CD4-positive, CD25-positive, alpha-beta regulatory T cell (primary cell): ENCODE measurements around the gene WDR20. TPM values are rescaled to one million over a fixed set of nuclear protein-coding genes. Genes with fewer than 3 reads are reported as not detected.

Experiments used
- ATAC-seq, 2 donors: fragments of 150-1000 bp; cut with Tn5 transposase; one replicate each; pipeline ENCODE4 v1.10.0; 2021; ENCODE audit warnings: low read depth in 2 of 2, moderate number of reproducible peaks in 2 of 2, moderate library complexity in 1 of 2
- DNase-seq, 3 donors: peaks; one replicate each; pipeline versions ENCODE4 v3.0.0 to v3.0.0-alpha.2; 2012 to 2022; ENCODE audit warnings: mixed read lengths in 1 of 3
- H3K27ac ChIP-seq: one replicate; pipeline ENCODE4 v1.7.0; 2013; ENCODE audit warnings: mild to moderate bottlenecking, low read length; ENCODE audit not compliant: insufficient read depth, poor library complexity, severe bottlenecking
- H3K27me3 ChIP-seq: one replicate; pipeline ENCODE4 v1.7.0; 2013; ENCODE audit warnings: low read length; ENCODE audit not compliant: control insufficient read depth, insufficient read depth
- H3K36me3 ChIP-seq: one replicate; pipeline ENCODE4 v1.7.0; 2013; ENCODE audit warnings: mild to moderate bottlenecking, low read length, moderate library complexity; ENCODE audit not compliant: control insufficient read depth, insufficient read depth
- H3K4me1 ChIP-seq: 2 replicates; pipeline ENCODE4 v1.7.0; 2013; ENCODE audit warnings: mild to moderate bottlenecking, low read length; ENCODE audit not compliant: insufficient read depth, control insufficient read depth, poor library complexity, severe bottlenecking
- H3K4me3 ChIP-seq: one replicate; pipeline ENCODE4 v1.7.0; 2013; ENCODE audit warnings: low read depth, mild to moderate bottlenecking, low read length, moderate library complexity
- H3K9me3 ChIP-seq, 2 experiments: 1 replicate in 1 of 2; 2 replicates in 1 of 2; pipeline ENCODE4 v1.7.0; 2013; ENCODE audit warnings: low read length in 2 of 2, mild to moderate bottlenecking in 1 of 2, moderate library complexity in 1 of 2; ENCODE audit not compliant: control insufficient read depth in 2 of 2
- H3K27ac Mint-ChIP-seq, 3 donors: one replicate each; pipeline ENCODE4 v1.8.0; 2020 to 2022; ENCODE audit warnings: mild to moderate bottlenecking in 3 of 3, mixed read lengths in 3 of 3, moderate library complexity in 2 of 3
- H3K27me3 Mint-ChIP-seq: one replicate; pipeline ENCODE4 v1.8.0; 2022; ENCODE audit warnings: mild to moderate bottlenecking, mixed read lengths
- H3K36me3 Mint-ChIP-seq: one replicate; pipeline ENCODE4 v1.8.0; 2020; ENCODE audit warnings: mixed read lengths
- H3K4me1 Mint-ChIP-seq, 4 donors: one replicate each; pipeline ENCODE4 v1.8.0; 2020 to 2022; ENCODE audit warnings: mixed read lengths in 4 of 4, mild to moderate bottlenecking in 1 of 4
- H3K4me3 Mint-ChIP-seq, 4 donors: one replicate each; pipeline ENCODE4 v1.8.0; 2020 to 2022; ENCODE audit warnings: mild to moderate bottlenecking in 4 of 4, mixed read lengths in 4 of 4, moderate library complexity in 3 of 4
- H3K9me3 Mint-ChIP-seq, 7 donors: one replicate each; pipeline ENCODE4 v1.8.0; 2020 to 2022; ENCODE audit warnings: mixed read lengths in 7 of 7, mild to moderate bottlenecking in 3 of 7, moderate library complexity in 2 of 7
- polyA plus RNA-seq, 4 donors: library from polyadenylated mRNA; unstranded; fragments of 300-500 nt; fragmentation: Illumina TruSeq; gene quantifications; one replicate each; pipeline ENCODE4 v1.2.3, GENCODE V29; 2021
- total RNA-seq: library from RNA; stranded (reverse); gene quantifications from one replicate; pipeline ENCODE4 v1.2.3, GENCODE V29; 2022

Gene WDR20
- total and polyA plus RNA-seq, 5 donors from 2014 or later = 13.0 to 66.7 (median 19.0) TPM

- Mint-ChIP-seq H3K27me3 (no peaks in the 10 kb centered on the region), H3K4me1 (peaks cover 28 to 66% (median 47%) of the 10 kb centered on the region in 4 donors), H3K4me3 (no peak overlapping the region), H3K27ac (peak overlapping the region in 1 of 3 donors; percentile 11), H3K36me3 (peaks cover 23% of the 10 kb centered on the region), H3K9me3 (peaks cover 0 to 3% (median 0%) of the 10 kb centered on the region in 7 donors)
- no peak overlapping the region for H3K4me3 ChIP-seq
- no peaks in the 10 kb centered on the region for H3K27me3 ChIP-seq
- no peak for DNase-seq
- H3K36me3 ChIP-seq = peaks cover 3% of the 10 kb centered on the region
- H3K27ac ChIP-seq = no peak overlapping the region
- no peak for ATAC-seq
- no peaks in the 10 kb centered on the region for H3K4me1 ChIP-seq
- no peaks in the 10 kb centered on the region for H3K9me3 ChIP-seq
These were observed 37.5 kb downstream of the WDR20 start for GRCh38 chr14:102177161-102177560.

- Mint-ChIP-seq H3K4me1 (peaks cover 42 to 78% (median 60%) of the 10 kb centered on the region in 4 donors), H3K27ac (peak overlapping the region in 2 of 3 donors; percentile 13 to 76), H3K9me3 (peaks cover 0 to 3% (median 0%) of the 10 kb centered on the region in 7 donors), H3K27me3 (no peaks in the 10 kb centered on the region), H3K4me3 (no peak overlapping the region), H3K36me3 (peaks cover 23% of the 10 kb centered on the region)
- no peaks in the 10 kb centered on the region for H3K9me3 ChIP-seq
- DNase-seq = no peak
- no peaks in the 10 kb centered on the region for H3K4me1 ChIP-seq
- no peak overlapping the region for H3K27ac ChIP-seq
- H3K4me3 ChIP-seq = no peak overlapping the region
- ATAC-seq = no peak
- H3K36me3 ChIP-seq = peaks cover 3% of the 10 kb centered on the region
- no peaks in the 10 kb centered on the region for H3K27me3 ChIP-seq
These were observed 39.1 kb downstream of the WDR20 start for GRCh38 chr14:102178806-102179205.

GRCh38 chr14:102180248-102180998, 40.7 kb downstream of the WDR20 start:
- peak overlapping the region in 1 of 4 donors; percentile 11 for H3K4me3 Mint-ChIP-seq
- DNase-seq = no peak
- H3K4me3 ChIP-seq = no peak overlapping the region
- peaks cover 3% of the 10 kb centered on the region for H3K36me3 ChIP-seq
- no peaks in the 10 kb centered on the region for H3K27me3 ChIP-seq
- H3K9me3 ChIP-seq = no peaks in the 10 kb centered on the region
- H3K4me1 Mint-ChIP-seq = peaks cover 45 to 79% (median 60%) of the 10 kb centered on the region in 4 donors
- H3K9me3 Mint-ChIP-seq = peaks cover 0 to under 1% (median 0%) of the 10 kb centered on the region in 7 donors
- no peaks in the 10 kb centered on the region for H3K4me1 ChIP-seq
- no peak overlapping the region for H3K27ac ChIP-seq
- H3K27ac Mint-ChIP-seq = peak overlapping the region in 1 of 3 donors; percentile 72
- no peaks in the 10 kb centered on the region for H3K27me3 Mint-ChIP-seq
- ATAC-seq = no peak
- H3K36me3 Mint-ChIP-seq = peaks cover 14% of the 10 kb centered on the region

- Histone ChIP-seq H3K4me3 (no peak overlapping the region), H3K27ac (no peak overlapping the region), H3K27me3 (no peaks in the 10 kb centered on the region), H3K9me3 (no peaks in the 10 kb centered on the region), H3K4me1 (no peaks in the 10 kb centered on the region), H3K36me3 (peaks cover 3% of the 10 kb centered on the region)
- peak overlapping the region in 2 of 3 donors; percentile 9 to 72 for H3K27ac Mint-ChIP-seq
- H3K9me3 Mint-ChIP-seq = no peaks in the 10 kb centered on the region
- ATAC-seq (no peak), DNase-seq (no peak)
- H3K4me1 Mint-ChIP-seq = peaks cover 43 to 80% (median 62%) of the 10 kb centered on the region in 4 donors
- peaks cover 12% of the 10 kb centered on the region for H3K36me3 Mint-ChIP-seq
- no peak overlapping the region for H3K4me3 Mint-ChIP-seq
- H3K27me3 Mint-ChIP-seq = no peaks in the 10 kb centered on the region
These were observed 41.5 kb downstream of the WDR20 start for GRCh38 chr14:102181187-102181586.

- Mint-ChIP-seq H3K27ac (no peak overlapping the region), H3K36me3 (peaks cover 9% of the 10 kb centered on the region), H3K4me3 (no peak overlapping the region), H3K4me1 (peaks cover 39 to 82% (median 60%) of the 10 kb centered on the region in 4 donors), H3K9me3 (no peaks in the 10 kb centered on the region), H3K27me3 (no peaks in the 10 kb centered on the region)
- DNase-seq = no peak
- Histone ChIP-seq H3K4me3 (no peak overlapping the region), H3K9me3 (no peaks in the 10 kb centered on the region), H3K27me3 (no peaks in the 10 kb centered on the region), H3K27ac (no peak overlapping the region), H3K4me1 (no peaks in the 10 kb centered on the region), H3K36me3 (peaks cover 3% of the 10 kb centered on the region)
- no peak for ATAC-seq
These were observed 42.5 kb downstream of the WDR20 start for GRCh38 chr14:102182190-102182589.

GRCh38 chr14:102182936-102183619, 43.4 kb downstream of the WDR20 start:
- peak overlapping the region in 1 of 3 donors; percentile 7 for H3K27ac Mint-ChIP-seq
- H3K9me3 ChIP-seq = no peaks in the 10 kb centered on the region
- no peak overlapping the region for H3K4me3 Mint-ChIP-seq
- no peak overlapping the region for H3K27ac ChIP-seq
- peaks cover 5% of the 10 kb centered on the region for H3K4me1 ChIP-seq
- H3K36me3 Mint-ChIP-seq = peaks cover 9% of the 10 kb centered on the region
- peaks cover 3% of the 10 kb centered on the region for H3K36me3 ChIP-seq
- H3K4me3 ChIP-seq = no peak overlapping the region
- H3K9me3 Mint-ChIP-seq = no peaks in the 10 kb centered on the region
- H3K27me3 Mint-ChIP-seq = no peaks in the 10 kb centered on the region
- H3K27me3 ChIP-seq = no peaks in the 10 kb centered on the region
- ATAC-seq (no peak), DNase-seq (no peak)
- peaks cover 35 to 83% (median 62%) of the 10 kb centered on the region in 4 donors for H3K4me1 Mint-ChIP-seq

- ATAC-seq = no peak
- Mint-ChIP-seq H3K27ac (peak overlapping the region in 1 of 3 donors; percentile 7), H3K4me1 (peaks cover 35 to 75% (median 60%) of the 10 kb centered on the region in 4 donors)
These were observed 44.2 kb downstream of the WDR20 start for GRCh38 chr14:102183886-102184285.

More at GRCh38 chr14:102183886-102184285, 44.2 kb downstream of the WDR20 start:
- Mint-ChIP-seq H3K9me3 (no peaks in the 10 kb centered on the region), H3K4me3 (no peak overlapping the region), H3K27me3 (no peaks in the 10 kb centered on the region), H3K36me3 (peaks cover 3% of the 10 kb centered on the region)
- H3K9me3 ChIP-seq = no peaks in the 10 kb centered on the region
- peaks cover 3% of the 10 kb centered on the region for H3K36me3 ChIP-seq
- no peak overlapping the region for H3K4me3 ChIP-seq
- DNase-seq = no peak
- H3K27me3 ChIP-seq = no peaks in the 10 kb centered on the region
- no peak overlapping the region for H3K27ac ChIP-seq
- H3K4me1 ChIP-seq = peaks cover 8% of the 10 kb centered on the region
